Natural killer cell (primary cell): ENCODE measurements around the gene TSGA10. TPM values are rescaled to one million over a fixed set of nuclear protein-coding genes. Genes with fewer than 3 reads are reported as not detected.

Experiments
- ATAC-seq, 3 donors: fragments of 150-1000 bp in 2 of 3; fragments of 200-7000 bp in 1 of 3; cut with Tn5 transposase; 1 replicate in 1 of 3; 2 replicates in 2 of 3; pipeline ENCODE4 v1.10.0; 2021; ENCODE audit warnings: mild to moderate bottlenecking in 2 of 3, moderate library complexity in 2 of 3
- DNase-seq, 2 donors: peaks; one replicate each; pipeline versions ENCODE4 v3.0.0 to v3.0.0-alpha.2; 2013 to 2021; ENCODE audit warnings: mixed read lengths in 1 of 2
- H3K27ac ChIP-seq: one replicate; pipeline ENCODE4 v1.5.1; 2013; ENCODE audit warnings: mild to moderate bottlenecking, low read length
- H3K27me3 ChIP-seq: one replicate; pipeline ENCODE4 v1.6.1; 2013; ENCODE audit warnings: low read length; ENCODE audit not compliant: control insufficient read depth, insufficient read depth
- H3K36me3 ChIP-seq: one replicate; pipeline ENCODE4 v1.6.1; 2013; ENCODE audit warnings: low read length; ENCODE audit not compliant: control insufficient read depth, insufficient read depth
- H3K4me1 ChIP-seq: one replicate; pipeline ENCODE4 v1.6.1; 2013; ENCODE audit warnings: low read length; ENCODE audit not compliant: control insufficient read depth, insufficient read depth
- H3K4me3 ChIP-seq: one replicate; pipeline ENCODE4 v1.5.1; 2013; ENCODE audit warnings: low read length
- H3K9me3 ChIP-seq: one replicate; pipeline ENCODE4 v1.6.1; 2013; ENCODE audit warnings: low read length; ENCODE audit not compliant: control insufficient read depth, insufficient read depth
- H3K27ac Mint-ChIP-seq, 2 donors: one replicate each; pipeline ENCODE4 v1.8.0; 2022; ENCODE audit warnings: mild to moderate bottlenecking in 2 of 2, mixed read lengths in 2 of 2, moderate library complexity in 1 of 2
- H3K27me3 Mint-ChIP-seq, 2 donors: one replicate each; pipeline ENCODE4 v1.8.0; 2022; ENCODE audit warnings: low read depth in 2 of 2, mixed read lengths in 2 of 2
- H3K36me3 Mint-ChIP-seq: one replicate; pipeline ENCODE4 v1.8.0; 2022; ENCODE audit warnings: mixed read lengths
- H3K4me1 Mint-ChIP-seq, 2 donors: one replicate each; pipeline ENCODE4 v1.8.0; 2022; ENCODE audit warnings: mixed read lengths in 2 of 2
- H3K4me3 Mint-ChIP-seq: one replicate; pipeline ENCODE4 v1.8.0; 2022; ENCODE audit warnings: mild to moderate bottlenecking, moderate library complexity, mixed read lengths
- H3K9me3 Mint-ChIP-seq, 2 donors: one replicate each; pipeline ENCODE4 v1.8.0; 2022; ENCODE audit warnings: mixed read lengths in 2 of 2
- CTCF ChIP-seq: fragments of 200-600 bp; IDR thresholded peaks from one replicate; pipeline ENCODE4 v1.8.0; 2022; ENCODE audit warnings: antibody characterized with exemption
- WGBS: methylation state at CpG from one replicate; pipeline ENCODE4 v1.1.7; 2013; ENCODE audit warnings: missing lambda C conversion rate; ENCODE audit not compliant: insufficient coverage; 5-methylcytosine and 5-hydroxymethylcytosine counted together
- intact Hi-C: fragments of 100-400 bp; cut with micrococcal nuclease; formaldehyde crosslinking; loops from one replicate; pipeline ENCODE4 v1.14.2; 2022
- total RNA-seq, 4 donors: library from RNA; stranded (reverse); fragments of 120-200 nt in 1 of 4; gene quantifications; one replicate each; pipeline versions ENCODE4 v1.2.3 to v1.2.4, GENCODE V29; 2013 to 2022

Gene TSGA10
- total RNA-seq, 3 donors from 2014 or later (not counting 1 experiment from before 2014, with no cell fraction given) = 8.4 to 16.0 (median 11.5) TPM

GRCh38 chr2:98959810-98960507, 194.8 kb downstream of the TSGA10 start:
- Mint-ChIP-seq H3K27me3 (peaks cover 17 to 33% of the 10 kb centered on the region in 2 donors), H3K4me3 (no peak overlapping the region), H3K4me1 (no peaks in the 10 kb centered on the region), H3K27ac (no peak overlapping the region), H3K36me3 (peaks cover 15% of the 10 kb centered on the region), H3K9me3 (peaks cover 0 to 5% of the 10 kb centered on the region in 2 donors)
- Histone ChIP-seq H3K4me1 (no peaks in the 10 kb centered on the region), H3K36me3 (no peaks in the 10 kb centered on the region), H3K4me3 (no peak overlapping the region), H3K27ac (no peak overlapping the region), H3K27me3 (no peaks in the 10 kb centered on the region), H3K9me3 (no peaks in the 10 kb centered on the region)
- ATAC-seq (no peak), DNase-seq (no peak)
- intact Hi-C loops = no loop called here
- TF ChIP-seq CTCF = no peak
- WGBS = 88% methylated on average over 6 of the region's 7 CpGs

GRCh38 chr2:98952966-98953365, 201.8 kb downstream of the TSGA10 start:
- no CpG with 5 or more reads among the region's 4 CpGs for WGBS
- no peak for TF ChIP-seq CTCF
- H3K27ac Mint-ChIP-seq = no peak overlapping the region
- Histone ChIP-seq H3K27ac (no peak overlapping the region), H3K4me3 (no peak overlapping the region), H3K9me3 (no peaks in the 10 kb centered on the region), H3K36me3 (no peaks in the 10 kb centered on the region), H3K27me3 (no peaks in the 10 kb centered on the region), H3K4me1 (no peaks in the 10 kb centered on the region)
- H3K9me3 Mint-ChIP-seq = no peaks in the 10 kb centered on the region
- ATAC-seq (no peak), DNase-seq (no peak)
- intact Hi-C loops = no loop called here
- no peaks in the 10 kb centered on the region for H3K4me1 Mint-ChIP-seq
- H3K36me3 Mint-ChIP-seq = no peaks in the 10 kb centered on the region
- peaks cover 24 to 48% of the 10 kb centered on the region in 2 donors for H3K27me3 Mint-ChIP-seq
- no peak overlapping the region for H3K4me3 Mint-ChIP-seq

- Histone ChIP-seq H3K27me3 (no peaks in the 10 kb centered on the region), H3K27ac (no peak overlapping the region), H3K9me3 (no peaks in the 10 kb centered on the region), H3K4me1 (no peaks in the 10 kb centered on the region), H3K4me3 (no peak overlapping the region), H3K36me3 (no peaks in the 10 kb centered on the region)
- no peak for ATAC-seq
- no peaks in the 10 kb centered on the region for H3K4me1 Mint-ChIP-seq
- no peaks in the 10 kb centered on the region for H3K36me3 Mint-ChIP-seq
- no peak for TF ChIP-seq CTCF
- DNase-seq = no peak
- H3K27me3 Mint-ChIP-seq = peaks cover 20 to 54% of the 10 kb centered on the region in 2 donors
- no peaks in the 10 kb centered on the region for H3K9me3 Mint-ChIP-seq
- intact Hi-C loops = no loop called here
- WGBS = 87% methylated on average over 5 of the region's 5 CpGs
- H3K27ac Mint-ChIP-seq = no peak overlapping the region
- no peak overlapping the region for H3K4me3 Mint-ChIP-seq
Observed at GRCh38 chr2:98948956-98949739, 205.6 kb downstream of the TSGA10 start.
